ENCODE results near the gene CNN2.

- TF ChIP-seq KDM1A (IDR thresholded peaks at IDR 0.05; ENCODE audit: borderline replicate concordance, low read length) (no peak), MAFK (IDR thresholded peaks at IDR 0.05; ENCODE audit: low read depth, low read length) (no peak), PHF8 (conservative IDR thresholded peaks at IDR 0.05; ENCODE audit: low read depth, low read length) (no peak), EGR1 (IDR thresholded peaks at IDR 0.05; ENCODE audit: borderline replicate concordance, low read depth, low read length) (no peak)
These were observed 47.1 kb upstream of the CNN2 start for GRCh38 chr19:979318-979741.

Data from H1 (cell line).